ENCODE data around the gene ANKRD63. TPM values are rescaled to one million over a fixed set of nuclear protein-coding genes. Genes with fewer than 3 reads are reported as not detected.

Gene ANKRD63
- total RNA-seq, 1 experiment from 2014 or later, result 1.2 TPM

GRCh38 chr15:40295297-40295696, 12.4 kb upstream of the ANKRD63 start (continued):
- no peak for TF ChIP-seq PREB (CRISPR knock-in tag; IDR thresholded peaks at IDR 0.05; ENCODE audit: borderline replicate concordance)

- H3K4me3 Mint-ChIP-seq, result no peak overlapping the region
- DNase-seq (ENCODE audit: low spot score) (no peak), ATAC-seq (no peak)
- peaks cover 3% of the 10 kb centered on the region for H3K9me3 Mint-ChIP-seq
- no peak for TF ChIP-seq ZNF671 (CRISPR knock-in tag; IDR thresholded peaks at IDR 0.05)
- no peak for TF ChIP-seq ZNF396 (CRISPR knock-in tag; IDR thresholded peaks at IDR 0.05; ENCODE audit: borderline replicate concordance)
- TF ChIP-seq NFATC4 (CRISPR knock-in tag; IDR thresholded peaks at IDR 0.05), result no peak
- no peak for TF ChIP-seq ZBTB43 (CRISPR knock-in tag; IDR thresholded peaks at IDR 0.05)
- TF ChIP-seq ZBTB21 (CRISPR knock-in tag; IDR thresholded peaks at IDR 0.05; ENCODE audit: borderline replicate concordance), result no peak
- no peak for TF ChIP-seq JUN (CRISPR knock-in tag; IDR thresholded peaks at IDR 0.05)
- no peak for TF ChIP-seq OVOL2 (CRISPR knock-in tag; IDR thresholded peaks at IDR 0.05; ENCODE audit: borderline replicate concordance)
- TF ChIP-seq ZNF138 (CRISPR knock-in tag; conservative IDR thresholded peaks at IDR 0.05), result no peak
- TF ChIP-seq ZNF121 (CRISPR knock-in tag; IDR thresholded peaks at IDR 0.05), result no peak
- TF ChIP-seq MXD4 (CRISPR knock-in tag; IDR thresholded peaks at IDR 0.05; ENCODE audit: borderline replicate concordance), result no peak
- TF ChIP-seq PRRX2 (CRISPR knock-in tag; IDR thresholded peaks at IDR 0.05), result no peak
- no peak for TF ChIP-seq ATF6 (CRISPR knock-in tag; IDR thresholded peaks at IDR 0.05)
- TF ChIP-seq ZNF532 (CRISPR knock-in tag; IDR thresholded peaks at IDR 0.05; ENCODE audit: borderline replicate concordance), result no peak
- TF ChIP-seq PRDM15 (CRISPR knock-in tag; IDR thresholded peaks at IDR 0.05), result no peak
- TF ChIP-seq ELF4 (CRISPR knock-in tag; IDR thresholded peaks at IDR 0.05; ENCODE audit: low read depth), result no peak
- TF ChIP-seq ATF3 (CRISPR knock-in tag; conservative IDR thresholded peaks at IDR 0.05), result no peak
- ChIA-PET CTCF (interaction anchor here (1.0 to 13.0 kb wide), 7 partner anchors 12 to 29 kb away, joined by 3 to 341 read pairs (median 8); partner anchors contain the start of genes INAFM2 and PLCB2), POLR2A (interaction anchor here (1.0 kb wide), 1 partner anchor 9 kb away, joined by 3 read pairs; no protein-coding TSS in a partner anchor)
- H3K27ac Mint-ChIP-seq, result no peak overlapping the region
- peaks cover 27% of the 10 kb centered on the region for H3K4me1 Mint-ChIP-seq
- peaks cover 5% of the 10 kb centered on the region for H3K36me3 Mint-ChIP-seq
- H3K27me3 Mint-ChIP-seq (ENCODE audit: low read depth), result peaks cover 40% of the 10 kb centered on the region
Measured at GRCh38 chr15:40293905-40294895, 11.3 kb upstream of the ANKRD63 start.
